ENCODE data around the gene OTUD6A. TPM values are rescaled to one million over a fixed set of nuclear protein-coding genes. Genes with fewer than 3 reads are reported as not detected.

The OTUD6A gene
- total RNA-seq, 4 donors from 2014 or later: not detected

GRCh38 chrX:70041993-70042392, 20.3 kb upstream of the OTUD6A start:
- Histone ChIP-seq H3K4me1 (no peaks in the 10 kb centered on the region), H3K27ac (no peak overlapping the region), H3K36me3 (no peaks in the 10 kb centered on the region), H3K9me3 (no peaks in the 10 kb centered on the region), H3K27me3 (no peaks in the 10 kb centered on the region), H3K4me3 (no peak overlapping the region)
- WGBS, 2 donors (ENCODE audit: low coverage in 1 of 2): 66% methylated on average over 6 of the region's 6 CpGs; no CpG with 5 or more reads in 1 of the 2 donors
- no peak for TF ChIP-seq EP300 (IDR thresholded peaks at IDR 0.05; ENCODE audit: low read depth)
- TF ChIP-seq POLR2AphosphoS5 (IDR thresholded peaks at IDR 0.05): no peak
- TF ChIP-seq CTCF (IDR thresholded peaks at IDR 0.05): no peak
- no peak for TF ChIP-seq POLR2A (IDR thresholded peaks at IDR 0.05)
- in situ Hi-C loops (cut with MboI; ENCODE audit: low pct_ligation_motif_present in 1 of 4, low pct_unique_long_range_greater_than_20kb in 1 of 4, low sequenced_read_pairs in 3 of 4): loop anchor here in 2 of 4 donors (25.0 kb wide), 1 partner anchor 505 kb away; no protein-coding TSS in a partner anchor
- intact Hi-C loops (cut with DNase I; ENCODE audit: low total_unique reads): no loop called here
- no peak for DNase-seq

- intact Hi-C loops (cut with DNase I; ENCODE audit: low total_unique reads): no loop called here
- Histone ChIP-seq H3K27me3 (no peaks in the 10 kb centered on the region), H3K4me3 (no peak overlapping the region), H3K9me3 (no peaks in the 10 kb centered on the region), H3K36me3 (no peaks in the 10 kb centered on the region), H3K4me1 (no peaks in the 10 kb centered on the region), H3K27ac (no peak overlapping the region)
- TF ChIP-seq POLR2A (IDR thresholded peaks at IDR 0.05) (no peak), EP300 (IDR thresholded peaks at IDR 0.05; ENCODE audit: low read depth) (no peak), POLR2AphosphoS5 (IDR thresholded peaks at IDR 0.05) (no peak), CTCF (IDR thresholded peaks at IDR 0.05) (no peak)
- in situ Hi-C loops (cut with MboI; ENCODE audit: low pct_ligation_motif_present in 1 of 4, low pct_unique_long_range_greater_than_20kb in 1 of 4, low sequenced_read_pairs in 3 of 4): loop anchor here in 2 of 4 donors (25.0 kb wide), 1 partner anchor 505 kb away; no protein-coding TSS in a partner anchor
- 79% methylated on average over 11 of the region's 11 CpGs; no CpG with 5 or more reads in 1 of the 2 donors for WGBS, 2 donors (ENCODE audit: low coverage in 1 of 2)
- no peak for DNase-seq
These were observed 19.6 kb upstream of the OTUD6A start for GRCh38 chrX:70042399-70043371.

GRCh38 chrX:70043685-70044084, 18.6 kb upstream of the OTUD6A start:
- TF ChIP-seq CTCF (IDR thresholded peaks at IDR 0.05) (no peak), POLR2A (IDR thresholded peaks at IDR 0.05) (no peak), EP300 (IDR thresholded peaks at IDR 0.05; ENCODE audit: low read depth) (no peak), POLR2AphosphoS5 (IDR thresholded peaks at IDR 0.05) (no peak)
- intact Hi-C loops (cut with DNase I; ENCODE audit: low total_unique reads): no loop called here
- H3K9me3 ChIP-seq: no peaks in the 10 kb centered on the region
- H3K4me3 ChIP-seq: no peak overlapping the region
- no peak for DNase-seq
- no peaks in the 10 kb centered on the region for H3K36me3 ChIP-seq
- 80% methylated on average over 9 of the region's 9 CpGs; no CpG with 5 or more reads in 1 of the 2 donors for WGBS, 2 donors (ENCODE audit: low coverage in 1 of 2)
- no peaks in the 10 kb centered on the region for H3K4me1 ChIP-seq
- in situ Hi-C loops (cut with MboI; ENCODE audit: low pct_ligation_motif_present in 1 of 4, low pct_unique_long_range_greater_than_20kb in 1 of 4, low sequenced_read_pairs in 3 of 4): loop anchor here in 2 of 4 donors (25.0 kb wide), 1 partner anchor 506 kb away; no protein-coding TSS in a partner anchor
- H3K27me3 ChIP-seq: no peaks in the 10 kb centered on the region
- H3K27ac ChIP-seq: no peak overlapping the region

DNA sequence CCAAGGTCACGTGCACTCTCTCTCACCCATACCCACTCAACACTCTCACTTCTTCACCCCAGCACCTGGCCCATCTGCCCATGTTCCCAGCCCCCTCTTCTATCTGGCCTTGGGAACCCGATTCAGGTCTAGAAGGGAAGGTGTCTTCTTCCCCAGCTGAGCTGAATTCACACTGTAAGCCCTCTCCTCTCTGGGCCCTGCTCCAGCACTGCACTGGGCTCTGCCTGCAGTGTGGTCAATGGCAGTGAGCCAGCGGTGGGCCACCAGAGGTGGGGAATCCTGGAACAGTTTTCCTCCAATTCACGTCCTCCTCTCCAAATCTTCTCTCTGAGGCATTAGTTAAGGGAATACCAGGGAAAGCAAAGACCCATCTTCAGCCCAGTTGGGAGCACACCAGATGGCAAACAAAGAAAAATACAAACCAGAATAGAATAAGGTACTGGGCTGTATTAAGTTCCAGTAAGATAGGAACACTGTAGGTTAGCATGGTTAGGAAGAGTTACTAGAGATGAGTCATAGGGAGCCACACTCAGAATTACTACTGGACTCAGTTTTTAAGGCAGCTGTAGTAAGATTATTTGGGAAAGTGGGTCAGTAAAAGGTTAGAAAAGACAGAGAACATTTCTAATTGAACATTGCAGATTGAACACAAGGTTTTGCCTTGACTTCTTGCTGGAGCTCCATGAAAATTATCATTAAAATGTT, 17.6 kb upstream of the OTUD6A start:
- Histone ChIP-seq H3K27ac (no peak overlapping the region), H3K4me1 (no peaks in the 10 kb centered on the region), H3K4me3 (no peak overlapping the region), H3K27me3 (no peaks in the 10 kb centered on the region), H3K9me3 (no peaks in the 10 kb centered on the region), H3K36me3 (no peaks in the 10 kb centered on the region)
- in situ Hi-C loops (cut with MboI; ENCODE audit: low pct_ligation_motif_present in 1 of 4, low pct_unique_long_range_greater_than_20kb in 1 of 4, low sequenced_read_pairs in 3 of 4) (loop anchor here in 2 of 4 donors (25.0 kb wide), 1 partner anchor 507 kb away; no protein-coding TSS in a partner anchor), intact Hi-C loops (cut with DNase I; ENCODE audit: low total_unique reads) (no loop called here)
- WGBS, 2 donors (ENCODE audit: low coverage in 1 of 2): 58% methylated on average over 4 of the region's 4 CpGs; no CpG with 5 or more reads in 1 of the 2 donors
- DNase-seq: no peak
- TF ChIP-seq POLR2AphosphoS5 (IDR thresholded peaks at IDR 0.05) (no peak), EP300 (IDR thresholded peaks at IDR 0.05; ENCODE audit: low read depth) (no peak), CTCF (IDR thresholded peaks at IDR 0.05) (no peak), POLR2A (IDR thresholded peaks at IDR 0.05) (no peak)

Measured in transverse colon (tissue), 4 donors.